ENCODE data around the gene CDH12.

Gene CDH12

DNA sequence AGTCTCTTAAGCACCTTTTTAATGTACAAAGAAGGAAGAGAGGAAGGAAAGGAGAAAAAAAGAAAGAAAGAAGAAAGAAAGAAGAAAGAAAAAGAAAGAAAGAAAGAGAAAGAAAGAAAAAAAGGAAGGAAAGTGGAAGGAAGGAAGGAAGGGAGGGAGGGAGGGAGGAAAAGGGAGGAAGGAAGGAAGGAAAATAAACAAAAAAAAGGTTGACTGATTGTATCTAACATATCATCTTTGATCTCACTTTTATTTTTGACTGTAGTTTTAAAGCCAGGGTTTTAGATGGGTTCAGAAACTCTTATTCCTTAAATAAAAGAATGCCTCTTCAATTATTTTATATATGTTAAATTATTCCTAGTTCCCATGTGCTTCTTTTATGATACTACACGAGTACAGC, 794.5 kb downstream of the CDH12 start:
- no peak for DNase-seq (ENCODE audit: low read depth)
- TF ChIP-seq, protein P1, sequence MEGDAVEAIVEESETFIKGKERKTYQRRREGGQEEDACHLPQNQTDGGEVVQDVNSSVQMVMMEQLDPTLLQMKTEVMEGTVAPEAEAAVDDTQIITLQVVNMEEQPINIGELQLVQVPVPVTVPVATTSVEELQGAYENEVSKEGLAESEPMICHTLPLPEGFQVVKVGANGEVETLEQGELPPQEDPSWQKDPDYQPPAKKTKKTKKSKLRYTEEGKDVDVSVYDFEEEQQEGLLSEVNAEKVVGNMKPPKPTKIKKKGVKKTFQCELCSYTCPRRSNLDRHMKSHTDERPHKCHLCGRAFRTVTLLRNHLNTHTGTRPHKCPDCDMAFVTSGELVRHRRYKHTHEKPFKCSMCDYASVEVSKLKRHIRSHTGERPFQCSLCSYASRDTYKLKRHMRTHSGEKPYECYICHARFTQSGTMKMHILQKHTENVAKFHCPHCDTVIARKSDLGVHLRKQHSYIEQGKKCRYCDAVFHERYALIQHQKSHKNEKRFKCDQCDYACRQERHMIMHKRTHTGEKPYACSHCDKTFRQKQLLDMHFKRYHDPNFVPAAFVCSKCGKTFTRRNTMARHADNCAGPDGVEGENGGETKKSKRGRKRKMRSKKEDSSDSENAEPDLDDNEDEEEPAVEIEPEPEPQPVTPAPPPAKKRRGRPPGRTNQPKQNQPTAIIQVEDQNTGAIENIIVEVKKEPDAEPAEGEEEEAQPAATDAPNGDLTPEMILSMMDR (IDR thresholded peaks at IDR 0.05; ENCODE audit: insufficient read depth, low read depth, low read length, missing control alignments): no peak

GRCh38 chr5:22057012-22057411, 796.1 kb downstream of the CDH12 start:
- TF ChIP-seq, protein P1 (IDR thresholded peaks at IDR 0.05; ENCODE audit: insufficient read depth, low read depth, low read length, missing control alignments): no peak
- no peak overlapping the region for H3K4me3 ChIP-seq (ENCODE audit: low read depth, low read length)
- no peak for DNase-seq (ENCODE audit: low read depth)

More for the DNA sequence above, 794.5 kb downstream of the CDH12 start:
- H3K4me3 ChIP-seq (ENCODE audit: low read depth, low read length): no peak overlapping the region

- DNase-seq (ENCODE audit: low read depth): no peak
- TF ChIP-seq, protein P1 (IDR thresholded peaks at IDR 0.05; ENCODE audit: insufficient read depth, low read depth, low read length, missing control alignments): no peak
- no peak overlapping the region for H3K4me3 ChIP-seq (ENCODE audit: low read depth, low read length)
Observed at GRCh38 chr5:22056601-22057000, 796.5 kb downstream of the CDH12 start.

DNA sequence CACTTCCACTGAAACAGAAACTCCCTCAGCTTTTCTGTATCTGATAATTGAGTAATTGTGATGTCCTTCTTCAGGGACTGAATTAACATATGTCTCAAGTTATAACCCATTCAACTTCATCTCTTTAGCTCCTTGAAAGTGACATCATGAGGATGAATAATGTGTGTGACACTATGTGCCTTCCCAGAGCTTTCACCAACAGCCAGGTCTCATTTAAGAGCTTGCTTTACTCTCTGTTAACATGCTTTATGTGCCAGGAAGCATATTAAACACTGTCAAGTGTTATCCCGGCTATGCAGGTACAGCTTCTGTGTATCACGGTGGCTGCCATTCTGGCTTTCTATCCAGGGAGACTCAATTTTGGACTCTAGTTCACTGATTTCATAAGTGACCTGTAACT, 799.9 kb downstream of the CDH12 start:
- H3K4me3 ChIP-seq (ENCODE audit: low read depth, low read length): no peak overlapping the region
- DNase-seq (ENCODE audit: low read depth): no peak
- TF ChIP-seq, protein P1 (IDR thresholded peaks at IDR 0.05; ENCODE audit: insufficient read depth, low read depth, low read length, missing control alignments): no peak

GRCh38 chr5:22051881-22052280, 801.3 kb downstream of the CDH12 start:
- TF ChIP-seq, protein P1 (IDR thresholded peaks at IDR 0.05; ENCODE audit: insufficient read depth, low read depth, low read length, missing control alignments): no peak
- no peak for DNase-seq (ENCODE audit: low read depth)
- no peak overlapping the region for H3K4me3 ChIP-seq (ENCODE audit: low read depth, low read length)

DNA sequence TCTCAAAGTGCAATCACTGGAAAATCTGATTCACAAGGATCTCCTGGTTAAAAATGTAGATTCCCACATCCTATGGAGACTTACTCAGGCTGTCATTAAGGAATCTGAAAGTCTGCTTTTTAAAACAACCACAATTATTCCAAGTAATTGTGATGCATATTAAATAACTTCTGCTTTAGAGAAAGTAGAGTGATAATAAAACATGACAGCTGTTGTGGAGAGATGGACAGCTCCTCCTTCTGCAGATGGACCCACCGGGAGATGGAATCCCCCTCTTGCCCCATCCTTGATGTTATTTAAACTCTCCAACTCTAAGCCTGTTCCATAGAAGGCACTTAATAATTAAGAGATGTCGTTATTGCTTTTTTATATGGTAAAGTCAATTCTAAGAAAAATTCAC, 802.2 kb downstream of the CDH12 start:
- DNase-seq (ENCODE audit: low read depth): no peak
- H3K4me3 ChIP-seq (ENCODE audit: low read depth, low read length): no peak overlapping the region
- TF ChIP-seq, protein P1 (IDR thresholded peaks at IDR 0.05; ENCODE audit: insufficient read depth, low read depth, low read length, missing control alignments): no peak

- TF ChIP-seq, protein P1 (IDR thresholded peaks at IDR 0.05; ENCODE audit: insufficient read depth, low read depth, low read length, missing control alignments): no peak
- no peak for DNase-seq (ENCODE audit: low read depth)
- H3K4me3 ChIP-seq (ENCODE audit: low read depth, low read length): no peak overlapping the region
Observed at GRCh38 chr5:22044229-22044628, 808.9 kb downstream of the CDH12 start.
